CD4-positive, alpha-beta T cell (primary cell): ENCODE data around the gene DYNLT2. TPM values are rescaled to one million over a fixed set of nuclear protein-coding genes. Genes with fewer than 3 reads are reported as not detected.

Experiments
- ATAC-seq: fragments of 200-7000 bp; cut with Tn5 transposase; one replicate; pipeline ENCODE4 v1.10.0; 2022; ENCODE audit warnings: mild to moderate bottlenecking; ENCODE audit not compliant: poor library complexity
- CTCF ChIA-PET: fragments of 350-600 bp; sonication (Branson Sonifier 250); formaldehyde crosslinking; loops from one replicate; lab custom pipeline; 2021; ENCODE audit warnings: antibody characterized with exemption, inconsistent platforms; lab: Charles Lee
- POLR2A ChIA-PET: fragments of 350-600 bp; sonication (Branson Sonifier 250); formaldehyde crosslinking; loops from one replicate; lab custom pipeline; 2021; ENCODE audit warnings: antibody characterized with exemption, inconsistent platforms; lab: Charles Lee
- DNase-seq, 14 experiments: peaks; one replicate each; pipeline ENCODE4 v3.0.0-alpha.2; 2013 to 2020; ENCODE audit warnings: mixed read lengths in 2 of 14
- H3K27ac ChIP-seq, 2 donors: one replicate each; pipeline versions ENCODE4 v1.5.1 to v1.7.0; 2013; ENCODE audit warnings: low read length in 2 of 2, low read depth in 1 of 2, mild to moderate bottlenecking in 1 of 2
- H3K27me3 ChIP-seq, 2 experiments: 1 replicate in 1 of 2; 2 replicates in 1 of 2; pipeline versions ENCODE4 v1.6.1 to v1.7.0; 2013; ENCODE audit warnings: low read length in 2 of 2, control low read depth in 1 of 2, mild to moderate bottlenecking in 1 of 2, moderate library complexity in 1 of 2; ENCODE audit not compliant: insufficient read depth in 2 of 2, control insufficient read depth in 1 of 2
- H3K36me3 ChIP-seq: one replicate; pipeline ENCODE4 v1.6.1; 2013; ENCODE audit warnings: low read length, control low read depth; ENCODE audit not compliant: insufficient read depth
- H3K4me1 ChIP-seq: one replicate; pipeline ENCODE4 v1.6.1; 2013; ENCODE audit warnings: low read length, control low read depth; ENCODE audit not compliant: insufficient read depth
- H3K4me3 ChIP-seq: one replicate; pipeline ENCODE4 v1.5.1; 2013; ENCODE audit warnings: mild to moderate bottlenecking, low read length, moderate library complexity
- H3K9me3 ChIP-seq, 2 experiments: 1 replicate in 1 of 2; 2 replicates in 1 of 2; pipeline versions ENCODE4 v1.6.1 to v1.7.0; 2013; ENCODE audit warnings: low read length in 2 of 2, mild to moderate bottlenecking in 2 of 2, control low read depth in 1 of 2, moderate library complexity in 1 of 2; ENCODE audit not compliant: control insufficient read depth in 1 of 2, insufficient read depth in 1 of 2
- H3K27ac Mint-ChIP-seq: one replicate; pipeline ENCODE4 v1.8.0; 2020; ENCODE audit warnings: mixed read lengths
- H3K27me3 Mint-ChIP-seq: one replicate; pipeline ENCODE4 v1.8.0; 2021; ENCODE audit warnings: mixed read lengths
- H3K36me3 Mint-ChIP-seq: one replicate; pipeline ENCODE4 v1.8.0; 2021; ENCODE audit warnings: low read depth, mixed read lengths
- H3K4me1 Mint-ChIP-seq: one replicate; pipeline ENCODE4 v1.8.0; 2021; ENCODE audit warnings: low read depth, mixed read lengths
- H3K4me3 Mint-ChIP-seq: one replicate; pipeline ENCODE4 v1.8.0; 2020; ENCODE audit warnings: mild to moderate bottlenecking, mixed read lengths
- H3K9me3 Mint-ChIP-seq: one replicate; pipeline ENCODE4 v1.8.0; 2020; ENCODE audit warnings: mixed read lengths
- CTCF ChIP-seq: fragments of 200-600 bp; IDR thresholded peaks from one replicate; pipeline ENCODE4 v1.8.0; 2022; ENCODE audit warnings: antibody characterized with exemption, mild to moderate bottlenecking
- intact Hi-C, 2 experiments: fragments of 100-400 bp; cut with DNase I in 1 of 2; cut with micrococcal nuclease in 1 of 2; formaldehyde crosslinking; loops; one replicate each; pipeline versions ENCODE4 v1.15.1 to v1.9.0; 2023 to 2025; cut with DNase I, micrococcal nuclease
- total RNA-seq, 174 experiments: library from RNA in 2 of 174; stranded (reverse) in 2 of 174; gene quantifications; one replicate each; pipeline ENCODE4 v1.2.3 and lab custom pipeline; 2021 to 2026

The DYNLT2 gene
- total RNA-seq, 2 experiments from 2014 or later = 4.1 to 4.3 TPM

GRCh38 chr6:169722362-169723199 lies 28.8 kb downstream of the DYNLT2 start:
- Mint-ChIP-seq H3K27ac (peak overlapping the region; percentile 94), H3K4me3 (peak overlapping the region; percentile 90), H3K36me3 (peaks cover 44% of the 10 kb centered on the region), H3K9me3 (no peaks in the 10 kb centered on the region), H3K27me3 (no peaks in the 10 kb centered on the region), H3K4me1 (peaks cover 66% of the 10 kb centered on the region)
- ATAC-seq (peak; percentile 49), DNase-seq (peak; percentile 16 to 74 (median 41))
- Histone ChIP-seq H3K36me3 (peaks cover 4% of the 10 kb centered on the region), H3K27ac (peak overlapping the region; percentile 66 to 81), H3K4me3 (peak overlapping the region; percentile 79), H3K9me3 (no peaks in the 10 kb centered on the region), H3K27me3 (no peaks in the 10 kb centered on the region), H3K4me1 (peaks cover 19% of the 10 kb centered on the region)
- TF ChIP-seq CTCF = no peak
- ChIA-PET POLR2A (interaction anchor here (0.7 to 13.2 kb wide), 15 partner anchors 9 to 862 kb away, joined by 3 to 230 read pairs (median 4); partner anchors contain the start of genes C6orf120, DYNLT2, ERMARD and PDCD2), CTCF (interaction anchor here (1.5 to 4.2 kb wide), 4 partner anchors 14 to 29 kb away, joined by 3 to 29 read pairs (median 5); partner anchors contain the start of genes C6orf120, DYNLT2, ERMARD and WDR27)
- intact Hi-C loops = loop anchor here (1.0 to 10.0 kb wide), 4 partner anchors 20 to 832 kb away; partner anchors contain the start of genes C6orf120 (in 2 of the 2), WDR27 (in 2 of the 2), DYNLT2 (in 1 of the 2) and ERMARD (in 1 of the 2)

GRCh38 chr6:169720207-169720855 lies 31.0 kb downstream of the DYNLT2 start:
- TF ChIP-seq CTCF = no peak
- ChIA-PET CTCF (interaction anchor here (0.9 to 4.2 kb wide), 3 partner anchors 11 to 70 kb away, joined by 3 to 29 read pairs (median 6); partner anchors contain the start of genes DYNLT2 and ERMARD), POLR2A (interaction anchor here (1.5 to 13.2 kb wide), 3 partner anchors 8 to 31 kb away, joined by 4 to 230 read pairs (median 11); partner anchors contain the start of genes C6orf120, DYNLT2, ERMARD and WDR27)
- peak overlapping the region; percentile 69 for H3K4me3 Mint-ChIP-seq
- DNase-seq = peak in 2 of 14 experiments; percentile 31 to 33
- peak overlapping the region; percentile 94 for H3K27ac Mint-ChIP-seq
- H3K27me3 Mint-ChIP-seq = no peaks in the 10 kb centered on the region
- no peaks in the 10 kb centered on the region for H3K9me3 Mint-ChIP-seq
- H3K4me1 Mint-ChIP-seq = peaks cover 52% of the 10 kb centered on the region
- Histone ChIP-seq H3K9me3 (no peaks in the 10 kb centered on the region), H3K27me3 (no peaks in the 10 kb centered on the region), H3K27ac (no peak overlapping the region), H3K4me3 (no peak overlapping the region), H3K36me3 (peaks cover 19% of the 10 kb centered on the region), H3K4me1 (peaks cover 16% of the 10 kb centered on the region)
- no peak for ATAC-seq
- intact Hi-C loops = loop anchor here in 1 of 2 experiments (10.0 kb wide), 1 partner anchor 834 kb away; the partner anchor contains the start of genes PSMB1 and TBP
- peaks cover 58% of the 10 kb centered on the region for H3K36me3 Mint-ChIP-seq

- CTCF ChIA-PET = interaction anchor here (1.5 to 4.2 kb wide), 2 partner anchors 10 to 71 kb away, joined by 6 to 29 read pairs; no protein-coding TSS in a partner anchor
- Histone ChIP-seq H3K36me3 (peaks cover 31% of the 10 kb centered on the region), H3K27ac (no peak overlapping the region), H3K27me3 (no peaks in the 10 kb centered on the region), H3K9me3 (no peaks in the 10 kb centered on the region), H3K4me1 (peaks cover 10% of the 10 kb centered on the region), H3K4me3 (no peak overlapping the region)
- H3K27me3 Mint-ChIP-seq = no peaks in the 10 kb centered on the region
- peak overlapping the region; percentile 94 for H3K27ac Mint-ChIP-seq
- intact Hi-C loops = no loop called here
- no peak overlapping the region for H3K4me3 Mint-ChIP-seq
- POLR2A ChIA-PET = interaction anchor here (1.5 to 13.2 kb wide), 2 partner anchors 16 to 33 kb away, joined by 4 to 230 read pairs; partner anchors contain the start of genes C6orf120, DYNLT2, ERMARD and WDR27
- no peak for ATAC-seq
- DNase-seq = no peak
- TF ChIP-seq CTCF = no peak
- no peaks in the 10 kb centered on the region for H3K9me3 Mint-ChIP-seq
- H3K36me3 Mint-ChIP-seq = peaks cover 65% of the 10 kb centered on the region
- H3K4me1 Mint-ChIP-seq = peaks cover 48% of the 10 kb centered on the region
Measured at GRCh38 chr6:169719117-169719516, 32.3 kb downstream of the DYNLT2 start.
